Measurements from ENCODE around the gene PPM1N. TPM values are rescaled to one million over a fixed set of nuclear protein-coding genes. Genes with fewer than 3 reads are reported as not detected.
A peak's percentile ranks its signal among the peaks of the same experiment; 100 is the strongest.

The PPM1N gene
- total RNA-seq, 8 experiments from 2014 or later, result 0.64 to 4.6 (median 1.2) TPM

DNA sequence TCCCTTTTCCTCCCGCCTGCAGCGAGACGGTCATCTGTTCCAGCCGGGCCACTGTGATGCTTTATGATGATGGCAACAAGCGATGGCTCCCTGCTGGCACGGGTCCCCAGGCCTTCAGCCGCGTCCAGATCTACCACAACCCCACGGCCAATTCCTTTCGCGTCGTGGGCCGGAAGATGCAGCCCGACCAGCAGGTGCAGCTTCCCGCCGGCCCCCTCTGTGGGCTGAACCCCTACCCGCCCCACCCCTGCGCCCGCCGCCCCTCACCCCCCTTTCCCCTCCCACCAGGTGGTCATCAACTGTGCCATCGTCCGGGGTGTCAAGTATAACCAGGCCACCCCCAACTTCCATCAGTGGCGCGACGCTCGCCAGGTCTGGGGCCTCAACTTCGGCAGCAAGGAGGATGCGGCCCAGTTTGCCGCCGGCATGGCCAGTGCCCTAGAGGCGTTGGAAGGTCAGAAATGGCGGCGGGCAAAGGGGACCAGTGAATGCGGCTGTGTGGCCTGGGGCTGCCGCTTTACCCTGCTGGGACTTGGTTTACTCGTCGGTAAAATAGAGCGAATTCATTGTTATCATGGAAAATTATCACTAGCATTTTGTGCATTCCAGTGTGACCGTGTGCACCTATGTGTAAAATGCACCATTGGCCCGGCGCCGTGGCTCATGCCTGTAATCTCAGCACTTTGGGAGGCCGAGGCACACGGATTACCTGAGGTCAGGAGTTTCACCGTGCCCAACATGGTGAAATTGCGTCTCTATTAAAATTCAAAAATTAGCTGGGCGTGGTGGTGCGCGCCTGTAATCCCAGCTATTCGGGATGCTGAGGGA lies 19.6 kb downstream of the PPM1N start:
- no peaks in the 10 kb centered on the region for H3K4me1 ChIP-seq (replicated peaks in 1 of 2)
- no peak overlapping the region for H3K27ac ChIP-seq
- in situ Hi-C loops (cut with MboI; ENCODE audit: low pct_unique_long_range_greater_than_20kb in 2 of 9, low sequenced_read_pairs in 9 of 9, unreplicated experiment in 9 of 9), result loop anchor here in 1 of 9 experiments (25.0 kb wide), 1 partner anchor 169 kb away; the partner anchor contains the start of genes QPCTL and SNRPD2
- no peak for ATAC-seq (replicated peaks in 6 of 8)
- WGBS, 10 experiments, result 91 to 100% (median 96%) methylated on average over 4 to 15 of the region's 50 CpGs; no CpG with 5 or more reads in 2 of the 10 experiments
- H3K4me3 ChIP-seq, result no peak overlapping the region

DNA sequence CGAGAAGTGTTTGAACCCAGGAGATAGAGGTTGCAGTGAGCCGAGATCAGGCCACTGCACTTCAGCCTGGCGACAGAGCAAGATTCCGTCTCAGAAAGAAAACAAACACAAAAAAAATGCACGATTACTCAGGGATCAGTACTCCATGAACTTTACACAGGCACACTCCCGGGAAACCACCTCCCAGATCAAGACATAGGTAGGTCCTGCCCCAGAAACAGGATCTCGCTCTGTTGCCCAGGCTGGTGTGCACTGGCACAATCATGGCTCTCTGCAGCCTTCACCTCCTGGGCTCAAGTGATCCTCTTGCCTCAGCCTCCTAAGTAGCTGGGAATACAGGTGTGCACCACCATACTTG lies 20.2 kb downstream of the PPM1N start:
- WGBS, 10 experiments, result 80 to 100% (median 96%) methylated on average over 1 to 7 of the region's 7 CpGs; no CpG with 5 or more reads in 3 of the 10 experiments
- in situ Hi-C loops (cut with MboI; ENCODE audit: low pct_unique_long_range_greater_than_20kb in 2 of 9, low sequenced_read_pairs in 9 of 9, unreplicated experiment in 9 of 9), result loop anchor here in 1 of 9 experiments (25.0 kb wide), 1 partner anchor 169 kb away; the partner anchor contains the start of genes QPCTL and SNRPD2
- Histone ChIP-seq H3K27ac (no peak overlapping the region), H3K4me1 (replicated peaks in 1 of 2) (no peaks in the 10 kb centered on the region), H3K4me3 (no peak overlapping the region)
- no peak for ATAC-seq (replicated peaks in 6 of 8)

DNA sequence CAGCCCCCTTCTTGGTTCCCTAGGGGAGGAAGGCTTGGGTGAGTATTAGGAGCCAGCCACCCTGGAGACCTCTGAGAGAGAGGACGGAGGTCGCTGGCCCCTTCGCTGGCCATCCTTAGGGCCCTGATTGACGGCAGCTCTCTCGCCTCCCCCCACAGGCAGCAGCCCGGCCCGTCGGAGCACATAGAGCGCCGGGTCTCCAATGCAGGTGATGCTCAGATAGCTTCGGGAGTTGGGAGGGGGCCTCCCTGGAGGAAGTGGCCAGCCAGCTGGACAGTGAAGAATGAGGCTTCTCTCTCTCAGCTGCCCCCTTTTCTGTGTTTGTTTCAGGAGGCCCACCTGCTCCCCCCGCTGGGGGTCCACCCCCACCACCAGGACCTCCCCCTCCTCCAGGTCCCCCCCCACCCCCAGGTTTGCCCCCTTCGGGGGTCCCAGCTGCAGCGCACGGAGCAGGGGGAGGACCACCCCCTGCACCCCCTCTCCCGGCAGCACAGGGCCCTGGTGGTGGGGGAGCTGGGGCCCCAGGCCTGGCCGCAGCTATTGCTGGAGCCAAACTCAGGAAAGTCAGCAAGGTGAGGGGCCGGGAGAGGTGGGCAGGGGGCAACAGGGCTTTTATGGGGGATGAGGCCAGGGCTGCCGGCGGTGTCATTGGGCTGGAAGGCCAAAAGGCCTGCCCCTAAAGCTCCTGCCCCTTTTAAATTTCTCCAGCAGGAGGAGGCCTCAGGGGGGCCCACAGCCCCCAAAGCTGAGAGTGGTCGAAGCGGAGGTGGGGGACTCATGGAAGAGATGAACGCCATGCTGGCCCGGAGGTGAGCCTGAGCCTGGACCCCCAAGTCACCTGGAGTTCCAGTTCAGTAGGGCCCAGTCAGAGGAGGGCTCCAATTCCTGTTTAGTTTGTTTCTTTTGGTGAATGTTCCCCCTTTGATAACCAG lies 24.0 kb downstream of the PPM1N start:
- in situ Hi-C loops (cut with MboI; ENCODE audit: low pct_unique_long_range_greater_than_20kb in 2 of 9, low sequenced_read_pairs in 9 of 9, unreplicated experiment in 9 of 9), result loop anchor here in 1 of 9 experiments (25.0 kb wide), 1 partner anchor 165 kb away; the partner anchor contains the start of genes QPCTL and SNRPD2
- no peak for ATAC-seq (replicated peaks in 6 of 8)
- Histone ChIP-seq H3K4me1 (replicated peaks in 1 of 2) (peaks cover 0 to 3% of the 10 kb centered on the region in 2 donors), H3K27ac (no peak overlapping the region), H3K4me3 (no peak overlapping the region)
- 62 to 100% methylated on average over 1 to 4 of the region's 24 CpGs; no CpG with 5 or more reads in 8 of the 10 experiments for WGBS, 10 experiments

DNA sequence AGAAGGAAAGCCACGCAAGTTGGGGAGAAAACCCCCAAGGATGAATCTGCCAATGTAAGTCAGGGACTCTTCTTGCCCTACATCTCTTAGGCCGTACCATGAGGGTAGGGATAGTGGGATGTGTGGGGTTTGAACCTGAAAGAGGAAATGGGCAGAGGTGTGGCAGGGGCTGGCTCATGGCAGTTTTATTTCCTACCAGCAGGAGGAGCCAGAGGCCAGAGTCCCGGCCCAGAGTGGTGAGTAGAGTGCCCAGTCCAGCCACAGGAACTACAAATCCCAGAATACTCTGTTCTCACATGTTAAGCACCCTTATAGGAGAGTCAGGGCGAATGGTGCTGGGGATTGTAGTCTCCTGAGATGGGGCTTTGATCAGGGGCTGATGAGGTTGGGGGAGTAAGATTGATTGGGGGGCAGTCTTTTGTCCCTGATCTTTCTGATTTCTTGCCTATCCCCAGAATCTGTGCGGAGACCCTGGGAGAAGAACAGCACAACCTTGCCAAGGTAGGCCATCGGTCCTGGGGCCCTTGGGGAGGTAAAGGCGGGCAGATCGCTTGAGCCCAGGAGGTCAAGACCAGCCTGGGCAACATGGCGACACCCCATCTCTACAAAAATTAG lies 25.5 kb downstream of the PPM1N start:
- WGBS, 10 experiments, result 20 to 100% (median 33%) methylated on average over 1 to 4 of the region's 9 CpGs; no CpG with 5 or more reads in 4 of the 10 experiments
- in situ Hi-C loops (cut with MboI; ENCODE audit: low pct_unique_long_range_greater_than_20kb in 2 of 9, low sequenced_read_pairs in 9 of 9, unreplicated experiment in 9 of 9), result loop anchor here in 1 of 9 experiments (25.0 kb wide), 1 partner anchor 164 kb away; the partner anchor contains the start of genes QPCTL and SNRPD2
- no peak overlapping the region for H3K27ac ChIP-seq
- peak; percentile 58 to 96 (median 79) for ATAC-seq (replicated peaks in 6 of 8)
- H3K4me1 ChIP-seq (replicated peaks in 1 of 2), result peaks cover 7 to 16% of the 10 kb centered on the region in 2 donors
- no peak overlapping the region for H3K4me3 ChIP-seq

DNA sequence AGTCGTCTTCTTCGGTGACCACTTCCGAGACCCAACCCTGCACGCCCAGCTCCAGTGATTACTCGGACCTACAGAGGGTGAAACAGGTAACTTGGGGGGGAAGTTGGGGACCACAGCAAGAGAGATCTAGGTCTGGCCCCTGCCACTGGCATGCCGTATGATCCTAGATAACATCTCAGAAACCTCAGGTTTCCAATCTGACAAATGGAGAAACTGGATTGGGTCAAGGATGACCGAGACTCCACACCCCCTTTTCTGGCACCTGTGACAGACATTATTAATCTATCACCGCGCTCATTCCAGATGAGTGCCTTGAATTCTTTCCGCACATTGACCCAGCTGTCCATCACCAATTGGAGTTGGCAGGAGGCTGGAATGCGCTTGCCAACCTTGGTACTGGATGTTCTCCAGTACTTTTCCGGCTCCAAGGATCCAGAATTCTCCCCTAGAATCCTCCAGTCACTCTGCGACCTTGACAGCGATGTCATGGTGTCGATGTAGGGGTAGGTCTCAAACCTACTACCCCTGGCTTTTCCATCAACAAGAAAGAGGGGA lies 26.4 kb downstream of the PPM1N start:
- Histone ChIP-seq H3K27ac (no peak overlapping the region), H3K4me3 (no peak overlapping the region), H3K4me1 (replicated peaks in 1 of 2) (peaks cover 10 to 23% of the 10 kb centered on the region in 2 donors)
- in situ Hi-C loops (cut with MboI; ENCODE audit: low pct_unique_long_range_greater_than_20kb in 2 of 9, low sequenced_read_pairs in 9 of 9, unreplicated experiment in 9 of 9), result loop anchor here in 1 of 9 experiments (25.0 kb wide), 1 partner anchor 163 kb away; the partner anchor contains the start of genes QPCTL and SNRPD2
- ATAC-seq (replicated peaks in 6 of 8), result no peak
- 92 to 100% (median 95%) methylated on average over 2 to 13 of the region's 15 CpGs; no CpG with 5 or more reads in 3 of the 10 experiments for WGBS, 10 experiments

DNA sequence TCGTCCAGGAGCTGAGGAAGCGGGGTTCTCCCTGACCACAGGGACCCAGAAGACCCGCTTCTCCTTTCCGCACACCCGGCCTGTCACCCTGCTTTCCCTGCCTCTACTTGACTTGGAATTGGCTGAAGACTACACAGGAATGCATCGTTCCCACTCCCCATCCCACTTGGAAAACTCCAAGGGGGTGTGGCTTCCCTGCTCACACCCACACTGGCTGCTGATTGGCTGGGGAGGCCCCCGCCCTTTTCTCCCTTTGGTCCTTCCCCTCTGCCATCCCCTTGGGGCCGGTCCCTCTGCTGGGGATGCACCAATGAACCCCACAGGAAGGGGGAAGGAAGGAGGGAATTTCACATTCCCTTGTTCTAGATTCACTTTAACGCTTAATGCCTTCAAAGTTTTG lies 27.9 kb downstream of the PPM1N start:
- in situ Hi-C loops (cut with MboI; ENCODE audit: low pct_unique_long_range_greater_than_20kb in 2 of 9, low sequenced_read_pairs in 9 of 9, unreplicated experiment in 9 of 9), result no loop called here
- 55 to 100% (median 95%) methylated on average over 1 to 6 of the region's 9 CpGs; no CpG with 5 or more reads in 4 of the 10 experiments for WGBS, 10 experiments
- peak; percentile 9 to 46 (median 16) for ATAC-seq (replicated peaks in 6 of 8)
- Histone ChIP-seq H3K4me3 (no peak overlapping the region), H3K4me1 (replicated peaks in 1 of 2) (peaks cover 10 to 23% of the 10 kb centered on the region in 2 donors), H3K27ac (no peak overlapping the region)

DNA sequence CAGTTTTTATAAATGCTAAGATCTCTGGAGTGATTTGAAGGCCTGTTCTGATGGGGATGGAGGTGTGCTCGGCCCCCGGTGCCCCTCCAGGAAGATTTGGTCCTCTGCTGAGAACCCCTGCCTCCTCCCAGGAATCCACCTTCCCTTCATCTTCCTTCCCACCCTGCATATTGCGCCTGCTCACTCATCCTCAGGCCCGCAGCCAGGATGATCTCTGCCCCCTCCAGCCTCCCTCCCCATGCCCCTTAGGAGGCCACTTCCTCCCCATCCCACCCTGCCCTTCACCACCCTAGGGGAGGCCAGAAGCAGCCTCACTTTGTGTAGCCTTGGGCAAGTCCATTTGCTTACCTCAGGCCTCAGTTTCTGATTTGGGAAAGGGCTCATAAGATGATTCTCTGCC lies 28.7 kb downstream of the PPM1N start:
- WGBS, 10 experiments, result 92 to 93% methylated on average over 2 of the region's 4 CpGs; no CpG with 5 or more reads in 8 of the 10 experiments
- in situ Hi-C loops (cut with MboI; ENCODE audit: low pct_unique_long_range_greater_than_20kb in 2 of 9, low sequenced_read_pairs in 9 of 9, unreplicated experiment in 9 of 9), result no loop called here
- Histone ChIP-seq H3K4me1 (replicated peaks in 1 of 2) (peaks cover 10 to 23% of the 10 kb centered on the region in 2 donors), H3K27ac (no peak overlapping the region), H3K4me3 (no peak overlapping the region)
- ATAC-seq (replicated peaks in 6 of 8), result no peak

DNA sequence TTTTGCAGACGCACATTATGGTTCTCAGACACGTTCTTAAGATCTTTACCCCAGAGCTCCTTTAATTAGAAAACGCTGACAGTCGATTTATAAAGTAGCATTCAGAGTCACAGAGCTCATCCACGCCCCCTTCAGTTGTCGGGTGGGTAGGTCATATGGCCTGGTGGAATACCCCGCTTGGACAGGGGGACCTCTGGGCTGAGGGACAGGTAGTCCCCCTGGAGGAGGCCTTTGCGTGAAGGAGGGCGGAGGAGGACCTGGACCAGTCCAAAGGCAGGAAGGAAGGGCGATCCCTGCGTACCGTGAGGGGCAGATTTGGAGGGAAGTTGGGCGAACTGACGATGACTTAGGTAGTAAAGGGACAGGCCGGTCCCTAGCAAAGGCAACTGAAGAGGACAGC lies 29.5 kb downstream of the PPM1N start:
- Histone ChIP-seq H3K4me1 (replicated peaks in 1 of 2) (peaks cover 10 to 23% of the 10 kb centered on the region in 2 donors), H3K27ac (peak overlapping the region in 1 of 2 donors; percentile 78), H3K4me3 (peak overlapping the region in 2 of 5 donors; percentile 21 to 27)
- WGBS, 10 experiments, result 50 to 100% (median 65%) methylated on average over 1 to 10 of the region's 15 CpGs
- in situ Hi-C loops (cut with MboI; ENCODE audit: low pct_unique_long_range_greater_than_20kb in 2 of 9, low sequenced_read_pairs in 9 of 9, unreplicated experiment in 9 of 9), result no loop called here
- peak in 4 of 8 experiments; percentile 17 to 31 (median 22) for ATAC-seq (replicated peaks in 6 of 8)

DNA sequence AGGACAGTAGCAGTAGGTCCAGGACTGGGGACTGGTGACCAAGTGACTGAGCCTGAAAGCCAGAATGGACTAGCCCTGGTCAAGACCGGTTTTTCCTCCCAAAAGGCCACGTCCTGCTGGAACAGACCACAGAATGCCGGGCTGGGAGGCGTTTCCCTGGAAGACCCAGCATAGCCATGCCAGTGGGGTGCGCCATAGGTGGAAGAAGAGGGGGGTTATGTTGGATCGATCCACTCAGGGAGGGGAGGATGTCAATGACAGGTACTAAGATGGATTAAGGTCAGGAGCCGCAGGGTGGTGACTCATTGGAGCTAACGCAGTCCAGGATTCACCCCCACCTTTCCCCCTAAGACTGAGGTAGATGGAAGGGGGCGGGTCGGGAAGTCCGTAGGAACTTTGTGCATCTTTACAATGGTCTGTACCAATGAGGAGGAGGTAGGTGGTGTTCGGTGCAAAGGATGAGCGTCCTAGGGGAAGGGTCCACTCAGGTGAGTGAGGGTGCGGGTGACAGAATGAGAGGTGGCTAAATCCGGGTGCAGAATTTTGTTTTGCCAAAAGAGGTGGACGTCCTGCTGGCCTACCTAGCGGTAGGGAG lies 30.0 kb downstream of the PPM1N start:
- H3K27ac ChIP-seq, result peak overlapping the region in 1 of 2 donors; percentile 78
- H3K4me3 ChIP-seq, result peak overlapping the region in 3 of 5 donors; percentile 21 to 27 (median 22)
- WGBS, 10 experiments, result 6 to 31% (median 20%) methylated on average over 3 to 7 of the region's 17 CpGs; no CpG with 5 or more reads in 5 of the 10 experiments
- ATAC-seq (replicated peaks in 6 of 8), result peak in 7 of 8 experiments; percentile 3 to 82 (median 79)
- in situ Hi-C loops (cut with MboI; ENCODE audit: low pct_unique_long_range_greater_than_20kb in 2 of 9, low sequenced_read_pairs in 9 of 9, unreplicated experiment in 9 of 9), result no loop called here
- peaks cover 10 to 23% of the 10 kb centered on the region in 2 donors for H3K4me1 ChIP-seq (replicated peaks in 1 of 2)

DNA sequence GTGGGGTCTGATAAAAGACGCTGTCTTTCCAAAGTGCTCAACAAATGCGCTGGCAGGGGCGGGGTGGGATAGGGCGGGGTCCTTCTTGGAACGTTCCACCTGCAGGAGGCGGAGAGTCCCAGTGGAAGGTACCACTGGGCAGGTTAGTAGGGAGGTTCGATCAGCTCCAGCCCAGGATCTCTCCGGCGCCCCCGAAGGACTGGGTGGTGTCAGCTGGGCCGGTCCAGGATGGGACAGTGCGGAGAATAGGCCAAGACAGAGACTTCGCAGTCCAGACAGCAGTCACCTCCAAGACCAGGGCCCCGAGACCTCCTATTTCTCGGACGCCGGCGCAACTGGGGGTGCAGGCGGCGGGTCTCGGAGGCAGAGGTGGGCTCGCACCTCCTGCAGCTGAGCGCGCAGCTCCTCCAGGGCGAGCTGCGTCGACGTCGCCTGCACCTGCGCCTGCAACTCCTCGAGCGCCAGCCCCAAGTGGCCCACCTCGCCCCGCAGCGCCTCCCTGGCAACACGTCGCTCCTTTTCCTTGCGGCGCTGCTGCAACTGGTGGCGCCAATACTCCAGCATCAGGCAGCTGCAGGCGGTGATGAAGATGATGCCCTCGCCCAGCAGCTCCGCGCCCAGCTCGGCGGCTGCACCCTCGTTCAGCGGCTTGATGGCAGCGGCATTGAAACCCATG lies 30.6 kb downstream of the PPM1N start:
- Histone ChIP-seq H3K4me3 (peak overlapping the region; percentile 9 to 27 (median 21)), H3K4me1 (replicated peaks in 1 of 2) (peaks cover 10 to 23% of the 10 kb centered on the region in 2 donors), H3K27ac (peak overlapping the region in 1 of 2 donors; percentile 64)
- WGBS, 10 experiments, result 0 to 40% (median 13%) methylated on average over 1 to 9 of the region's 49 CpGs; no CpG with 5 or more reads in 4 of the 10 experiments
- in situ Hi-C loops (cut with MboI; ENCODE audit: low pct_unique_long_range_greater_than_20kb in 2 of 9, low sequenced_read_pairs in 9 of 9, unreplicated experiment in 9 of 9), result no loop called here
- ATAC-seq (replicated peaks in 6 of 8), result peak; percentile 13 to 69 (median 60)

DNA sequence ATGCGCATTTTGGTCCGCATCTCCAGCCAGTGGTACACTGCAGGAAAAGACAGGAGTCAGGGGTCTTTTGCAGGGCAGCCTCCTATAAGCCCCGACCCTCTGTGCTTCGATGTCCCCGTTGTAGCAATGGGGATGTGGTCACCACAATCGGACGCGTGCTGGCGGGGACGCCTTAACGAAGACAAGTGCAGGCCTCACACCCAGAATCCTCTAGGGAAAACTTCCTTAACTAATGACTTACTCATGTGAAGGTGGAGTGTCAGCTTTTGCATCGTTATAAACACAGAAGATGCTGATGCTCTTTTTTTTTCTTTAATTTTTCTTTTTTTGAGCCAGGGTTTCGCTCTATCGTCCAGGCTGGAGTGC lies 31.2 kb downstream of the PPM1N start:
- WGBS, 10 experiments, result 16 to 80% (median 63%) methylated on average over 1 to 10 of the region's 14 CpGs; no CpG with 5 or more reads in 2 of the 10 experiments
- in situ Hi-C loops (cut with MboI; ENCODE audit: low pct_unique_long_range_greater_than_20kb in 2 of 9, low sequenced_read_pairs in 9 of 9, unreplicated experiment in 9 of 9), result no loop called here
- Histone ChIP-seq H3K4me3 (peak overlapping the region in 4 of 5 donors; percentile 9 to 27 (median 19)), H3K4me1 (replicated peaks in 1 of 2) (peaks cover 10 to 23% of the 10 kb centered on the region in 2 donors), H3K27ac (peak overlapping the region in 1 of 2 donors; percentile 64)
- ATAC-seq (replicated peaks in 6 of 8), result no peak
